ENCODE measurements around the gene MISP3. TPM values are rescaled to one million over a fixed set of nuclear protein-coding genes. Genes with fewer than 3 reads are reported as not detected.

MISP3 gene
- total and polyA plus RNA-seq, 2 of the 8 experiments (the other 6 are each of a cell fraction or from before 2014, with no cell fraction given) = 0.74 to 1.4 TPM

- POLR2A ChIA-PET (ENCODE audit: partially characterized antibody) = interaction anchor here (1.0 to 11.0 kb wide), 7 partner anchors 8 to 229 kb away, joined by 3 to 109 read pairs (median 3); partner anchors contain the start of gene ASF1B
- H3K9me3 ChIP-seq (ENCODE audit: insufficient read depth in 2 of 2, low read depth in 1 of 2, low read length in 1 of 2) = no peaks in the 10 kb centered on the region
- TF ChIP-seq KDM4A (IDR thresholded peaks at IDR 0.05; ENCODE audit: low read depth, low read length, severe bottlenecking) = peak; percentile 33
- no peak for TF ChIP-seq CBX8 (IDR thresholded peaks at IDR 0.05; ENCODE audit: borderline replicate concordance, low read depth, low read length)
- TF ChIP-seq CEBPB (IDR thresholded peaks at IDR 0.05; ENCODE audit: low read depth, low read length) = peak; percentile 50; the same call in 1 of the 2 replicates
- peak; percentile 47 for TF ChIP-seq PHF8 (conservative IDR thresholded peaks at IDR 0.05; ENCODE audit: low read depth, low read length)
- TF ChIP-seq GABPA (IDR thresholded peaks at IDR 0.05; ENCODE audit: borderline replicate concordance, insufficient read depth, low read length) = 0 out of 2 replicates have a peak, but pooled peaks have one; percentile 11
- H3K9ac ChIP-seq (replicated peaks in 1 of 4; ENCODE audit: extremely low read depth in 1 of 4, low read depth in 3 of 4, low read length in 3 of 4) = peak overlapping the region; percentile 49 to 69 (median 58)
- peak overlapping the region; percentile 41 to 61 (median 50) for H3K4me3 ChIP-seq (ENCODE audit: extremely low read depth in 1 of 4, insufficient read depth in 2 of 4, low read depth in 3 of 4, low read length in 4 of 4)
- no peak overlapping the region for H3K23ac ChIP-seq (ENCODE audit: insufficient read length)
- H3K56ac ChIP-seq (replicated peaks; ENCODE audit: insufficient read length, low read depth, low read length) = no peak overlapping the region
- H3K27me3 ChIP-seq (replicated peaks in 1 of 4; ENCODE audit: control insufficient read depth in 3 of 4, extremely low read depth in 1 of 4, insufficient read depth in 3 of 4, low read length in 3 of 4) = no peaks in the 10 kb centered on the region; a peak in 2 of 7 replicates
- no peak overlapping the region for H3K4ac ChIP-seq (replicated peaks; ENCODE audit: insufficient read length, low read depth, low read length)
- CTCF ChIA-PET (ENCODE audit: partially characterized antibody) = interaction anchor here (0.5 to 11.3 kb wide), 5 partner anchors 15 to 362 kb away, joined by 3 to 105 read pairs (median 3); partner anchors contain the start of gene ASF1B
- no peak overlapping the region; the same call in 1 of the 2 replicates for H4K8ac ChIP-seq (ENCODE audit: extremely low read depth, insufficient read depth, low read length)
- no peak overlapping the region for H2BK20ac ChIP-seq (ENCODE audit: low read length)
- H2AFZ ChIP-seq (ENCODE audit: low read length) = no peak overlapping the region
- H3K23me2 ChIP-seq (ENCODE audit: low read depth, low read length) = peaks cover 8% of the 10 kb centered on the region
- H3K18ac ChIP-seq (ENCODE audit: extremely low read depth, low read length) = no peak overlapping the region
- peak overlapping the region; percentile 88 for H4K91ac ChIP-seq (replicated peaks; ENCODE audit: insufficient read length, low read length)
- 0 out of 2 replicates have a peak overlapping the region, but pooled peaks have one; percentile 29 for H3K27ac ChIP-seq (ENCODE audit: low read depth, low read length)
- FAIRE-seq (no peak), DNase-seq (ENCODE audit: low read depth in 1 of 2, low spot score in 2 of 2) (peak in 1 of 2 experiments; percentile 68)
- H2BK120ac ChIP-seq (replicated peaks; ENCODE audit: low read depth, low read length) = no peak overlapping the region
- H3K4me1 ChIP-seq (replicated peaks in 1 of 4; ENCODE audit: control insufficient read depth in 3 of 4, insufficient read depth in 4 of 4, low read length in 3 of 4) = peaks cover 6 to 19% (median 10%) of the 10 kb centered on the region in 4 experiments
- no peak overlapping the region for H3K14ac ChIP-seq (ENCODE audit: insufficient read length)
- peaks cover 7 to 16% of the 10 kb centered on the region in 2 experiments for H4K20me1 ChIP-seq (replicated peaks in 1 of 2; ENCODE audit: control insufficient read depth in 1 of 2, insufficient read depth in 2 of 2, low read length in 2 of 2)
- H3K4me2 ChIP-seq (ENCODE audit: insufficient read depth in 1 of 2, low read depth in 2 of 2, low read length in 2 of 2) = peak overlapping the region; percentile 77 to 94
- H2AK5ac ChIP-seq (ENCODE audit: low read depth, low read length) = no peak overlapping the region
- 0 out of 4 replicates have a peak, but pooled peaks cover 0 to 3% of the 10 kb centered on the region in 2 experiments for H3K79me2 ChIP-seq (ENCODE audit: control insufficient read depth in 1 of 2, insufficient read depth in 2 of 2, low read length in 2 of 2)
- peaks cover 0 to 12% (median 3%) of the 10 kb centered on the region in 4 experiments; a peak in 4 of 8 replicates for H3K36me3 ChIP-seq (ENCODE audit: control insufficient read depth in 2 of 4, insufficient read depth in 4 of 4, low read length in 3 of 4)
- peak overlapping the region; percentile 66; the same call in 1 of the 2 replicates for H2BK5ac ChIP-seq (ENCODE audit: low read depth, low read length)
- no peaks in the 10 kb centered on the region; the same call in 1 of the 2 replicates for H3K79me1 ChIP-seq (ENCODE audit: low read depth, low read length)
- no peak overlapping the region for H2BK15ac ChIP-seq (ENCODE audit: low read length)
- no peak overlapping the region for H4K5ac ChIP-seq (ENCODE audit: insufficient read length, low read depth, low read length)
- H2BK12ac ChIP-seq (ENCODE audit: low read depth, low read length) = no peak overlapping the region
- WGBS, 2 experiments (ENCODE audit: extremely low coverage in 1 of 2, insufficient coverage in 1 of 2, insufficient read length in 1 of 2, insufficient replicate concordance in 2 of 2, low coverage in 1 of 2, low lambda C conversion rate in 2 of 2, missing lambda C conversion rate in 1 of 2) = 24% methylated on average over 44 of the region's 61 CpGs; no CpG with 5 or more reads in 1 of the 2 experiments
Observed at GRCh38 chr19:14118165-14119051, 45.8 kb downstream of the MISP3 start.
